SJSA1 (cell line): ENCODE results near the gene MACROH2A1. TPM values are rescaled to one million over a fixed set of nuclear protein-coding genes. Genes with fewer than 3 reads are reported as not detected.

Experiments used
- DNase-seq, 2 experiments: peaks; one replicate each; pipeline ENCODE4 v3.0.0-alpha.2; 2015 to 2020; ENCODE audit warnings: low spot score in 2 of 2, low read depth in 1 of 2
- H3K27ac ChIP-seq: fragments of 250-450 bp; sonication (Bioruptor Pico); 2 replicates; pipeline ENCODE4 v1.5.1; 2020; ENCODE audit warnings: mild to moderate bottlenecking, moderate library complexity
- H3K27me3 ChIP-seq: fragments of 250-450 bp; sonication (Bioruptor Pico); replicated peaks from 2 replicates; pipeline ENCODE4 v1.5.1; 2020; ENCODE audit warnings: mild to moderate bottlenecking, moderate library complexity
- H3K36me3 ChIP-seq: fragments of 250-450 bp; sonication (Bioruptor Pico); 2 replicates; pipeline ENCODE4 v1.5.1; 2020; ENCODE audit warnings: mild to moderate bottlenecking
- H3K4me1 ChIP-seq: fragments of 250-450 bp; sonication (Bioruptor Pico); replicated peaks from 2 replicates; pipeline ENCODE4 v1.6.1; 2021; ENCODE audit warnings: mild to moderate bottlenecking
- H3K4me3 ChIP-seq: fragments of 250-450 bp; sonication (Bioruptor Pico); 2 replicates; pipeline ENCODE4 v1.5.1; 2020; ENCODE audit warnings: mild to moderate bottlenecking
- H3K9me3 ChIP-seq: fragments of 250-450 bp; sonication (Bioruptor Pico); replicated peaks from 2 replicates; pipeline ENCODE4 v1.5.1; 2020; ENCODE audit warnings: mild to moderate bottlenecking
- total RNA-seq: library from RNA; depleted of rRNA; stranded (reverse); fragments of >200 nt; shearing (Covaris generic); gene quantifications from 2 replicates; pipeline ENCODE4 v1.2.3, GENCODE V29; 2014

MACROH2A1 gene
- total RNA-seq, 1 experiment from 2014 or later, result 337 TPM

DNA sequence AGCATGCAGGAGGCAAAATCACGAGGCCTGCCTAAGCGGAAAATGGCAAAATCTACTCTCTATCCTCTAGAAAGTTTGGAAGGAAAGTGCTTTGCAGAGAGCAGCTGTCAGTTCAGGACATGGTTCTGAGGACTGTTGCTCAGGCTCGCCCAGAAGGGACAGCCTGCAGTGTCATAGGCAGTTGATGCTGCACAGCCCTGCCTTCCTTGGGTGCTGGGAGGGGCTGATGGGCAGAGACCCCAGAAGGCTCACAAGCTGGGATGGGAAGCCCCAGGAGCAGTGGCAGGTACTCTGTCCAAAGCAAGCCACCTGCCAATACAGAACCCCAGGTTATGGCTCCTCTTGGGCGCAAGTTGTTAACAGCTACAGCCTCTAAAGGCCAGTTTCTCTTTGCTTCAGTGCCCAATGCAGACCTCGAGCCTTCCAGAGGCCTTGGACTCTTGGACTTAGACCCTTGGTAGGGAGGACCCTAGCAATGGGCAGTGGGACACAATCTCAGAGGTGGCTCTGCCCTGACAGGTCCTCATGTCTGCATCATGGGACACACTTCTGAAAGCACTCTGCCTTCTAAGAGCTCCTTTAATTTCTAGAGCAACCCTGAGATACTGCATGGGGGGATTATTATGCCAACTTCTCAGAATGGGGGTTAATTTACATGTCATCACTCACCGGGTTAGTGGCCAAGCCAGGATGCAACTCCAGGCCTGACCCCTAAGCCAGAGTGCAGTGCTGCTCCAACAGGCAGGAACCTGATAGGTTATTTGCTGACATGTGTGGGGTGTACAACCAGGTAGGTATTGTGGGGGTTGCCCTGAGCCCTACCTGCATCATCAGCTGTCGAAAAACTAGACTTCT lies 57.1 kb downstream of the MACROH2A1 start:
- Histone ChIP-seq H3K36me3 (peaks cover 100% of the 10 kb centered on the region), H3K27ac (no peak overlapping the region)
- DNase-seq, result no peak

DNA sequence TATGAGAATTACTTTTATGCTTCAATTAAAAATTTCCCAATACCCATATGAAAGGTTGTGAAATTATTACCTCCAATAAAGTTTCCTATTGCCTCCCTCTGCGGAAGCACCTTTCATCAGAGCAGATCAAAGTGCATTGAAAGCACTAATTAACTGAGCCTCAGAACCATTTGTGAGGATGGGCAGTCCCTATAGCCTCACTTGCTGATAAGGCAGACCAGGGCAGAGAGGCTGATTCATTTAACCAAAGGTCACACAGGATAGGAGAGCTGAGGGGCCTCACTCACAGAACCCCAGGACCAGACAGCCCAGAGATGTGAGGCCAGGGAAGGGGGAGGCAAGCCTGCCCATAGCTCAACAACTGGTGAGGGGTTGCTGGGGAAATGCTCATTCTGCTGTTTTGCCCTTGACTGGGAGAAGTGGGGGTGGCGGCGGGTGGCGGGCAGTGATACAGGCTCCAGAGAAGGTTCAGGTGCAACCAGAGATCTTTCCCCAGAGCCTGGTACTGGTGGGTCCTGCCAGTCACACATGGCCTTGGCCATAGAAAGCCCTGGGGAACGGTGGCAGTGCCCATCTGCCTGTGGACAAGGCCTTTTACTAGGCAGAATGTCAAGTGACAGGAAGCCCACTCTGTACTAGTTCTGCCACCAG lies 57.9 kb downstream of the MACROH2A1 start:
- no peaks in the 10 kb centered on the region for H3K27me3 ChIP-seq
- DNase-seq, result no peak
- H3K36me3 ChIP-seq, result peaks cover 99% of the 10 kb centered on the region
- H3K9me3 ChIP-seq, result no peaks in the 10 kb centered on the region
- no peak overlapping the region for H3K4me3 ChIP-seq
- no peaks in the 10 kb centered on the region for H3K4me1 ChIP-seq
- H3K27ac ChIP-seq, result no peak overlapping the region

More for the DNA sequence above, 57.1 kb downstream of the MACROH2A1 start:
- Histone ChIP-seq H3K4me3 (no peak overlapping the region), H3K27me3 (no peaks in the 10 kb centered on the region), H3K4me1 (no peaks in the 10 kb centered on the region), H3K9me3 (no peaks in the 10 kb centered on the region)

DNA sequence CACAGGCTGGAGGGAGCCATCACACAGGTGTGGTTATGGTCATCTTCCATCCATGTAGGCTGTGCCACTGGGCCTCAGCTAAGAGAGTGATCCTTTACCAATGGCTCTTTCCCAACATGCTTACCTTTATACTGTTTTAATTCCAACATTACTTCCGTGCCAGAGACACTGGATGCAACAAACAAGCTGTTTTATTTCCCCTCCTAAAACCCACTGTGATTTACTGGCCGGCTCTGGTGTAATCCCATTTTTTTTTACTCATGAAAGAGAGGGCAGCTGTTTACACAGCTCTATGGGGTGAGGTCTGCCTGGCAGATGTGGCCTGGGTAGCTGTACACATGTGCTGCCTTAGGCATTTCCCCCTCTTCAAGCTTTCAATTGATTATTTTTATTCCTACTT lies 58.5 kb downstream of the MACROH2A1 start:
- no peaks in the 10 kb centered on the region for H3K27me3 ChIP-seq
- no peaks in the 10 kb centered on the region for H3K4me1 ChIP-seq
- H3K4me3 ChIP-seq, result no peak overlapping the region
- no peak for DNase-seq
- H3K36me3 ChIP-seq, result peaks cover 99% of the 10 kb centered on the region
- no peaks in the 10 kb centered on the region for H3K9me3 ChIP-seq
- H3K27ac ChIP-seq, result no peak overlapping the region

DNA sequence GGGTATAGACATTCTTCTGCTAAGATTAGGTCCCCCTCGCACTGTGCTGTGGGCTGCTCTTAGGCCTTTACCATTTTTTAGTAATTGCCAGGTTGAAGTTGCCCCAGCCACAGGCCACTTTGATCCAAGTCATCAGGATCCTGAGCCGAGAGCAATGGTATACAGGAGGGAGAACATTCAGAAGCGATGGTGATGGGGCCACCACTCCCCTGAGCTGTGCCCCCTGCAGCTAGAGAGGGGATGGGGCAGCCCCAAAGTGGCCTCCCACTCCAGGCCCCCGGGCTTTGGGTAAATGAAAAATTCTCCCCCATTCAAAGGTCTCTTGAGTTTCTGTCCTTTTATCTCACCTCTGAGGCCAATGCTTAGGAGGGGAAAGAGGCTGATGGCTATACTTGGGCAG lies 59.4 kb downstream of the MACROH2A1 start:
- Histone ChIP-seq H3K27ac (no peak overlapping the region), H3K27me3 (no peaks in the 10 kb centered on the region), H3K36me3 (peaks cover 99% of the 10 kb centered on the region), H3K9me3 (no peaks in the 10 kb centered on the region), H3K4me3 (no peak overlapping the region), H3K4me1 (no peaks in the 10 kb centered on the region)
- no peak for DNase-seq

DNA sequence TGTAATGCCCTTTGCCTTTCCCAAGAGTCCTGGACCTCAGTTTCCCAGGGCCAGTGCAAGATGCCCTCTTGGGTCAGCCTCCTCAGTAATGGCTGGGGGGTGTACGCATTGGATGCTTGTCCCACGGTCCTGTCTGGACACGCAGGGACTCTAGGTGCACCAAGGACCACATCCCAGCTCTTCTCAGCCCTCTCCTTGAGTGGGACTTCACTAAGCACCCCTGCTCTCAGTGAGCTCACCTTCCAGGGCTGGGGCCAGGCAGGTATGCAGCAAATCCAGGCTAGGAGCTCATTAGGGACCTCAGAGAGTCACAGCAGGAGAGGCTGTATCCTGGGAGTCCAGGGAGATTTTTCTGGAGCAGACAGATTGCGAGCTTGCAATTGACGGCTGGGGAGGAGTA lies 59.8 kb downstream of the MACROH2A1 start:
- Histone ChIP-seq H3K4me1 (no peaks in the 10 kb centered on the region), H3K27ac (no peak overlapping the region), H3K27me3 (no peaks in the 10 kb centered on the region), H3K9me3 (no peaks in the 10 kb centered on the region), H3K36me3 (peaks cover 98% of the 10 kb centered on the region), H3K4me3 (no peak overlapping the region)
- DNase-seq, result no peak

DNA sequence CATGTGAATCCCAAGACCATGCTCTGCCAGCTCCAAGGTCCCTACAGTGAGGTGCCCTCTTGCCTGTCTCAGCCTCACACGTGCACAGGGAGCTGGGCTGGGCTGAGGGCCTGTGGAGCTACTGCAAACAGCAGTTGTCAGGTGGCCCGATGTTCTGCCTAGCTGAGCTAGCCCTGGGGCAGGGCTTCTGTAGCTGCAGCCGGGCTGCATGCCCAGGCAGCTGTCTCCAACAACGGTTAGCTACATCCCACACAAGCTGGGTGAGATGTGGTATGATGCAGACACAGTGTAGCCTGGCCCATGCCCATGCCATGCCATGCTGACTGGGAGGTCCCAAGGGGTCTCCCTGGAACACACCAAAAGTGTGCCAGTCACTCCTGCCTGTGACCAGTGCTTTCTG lies 62.0 kb downstream of the MACROH2A1 start:
- DNase-seq, result no peak
- no peaks in the 10 kb centered on the region for H3K4me1 ChIP-seq
- no peaks in the 10 kb centered on the region for H3K27me3 ChIP-seq
- H3K4me3 ChIP-seq, result no peak overlapping the region
- no peak overlapping the region for H3K27ac ChIP-seq
- H3K36me3 ChIP-seq, result peaks cover 93% of the 10 kb centered on the region
- H3K9me3 ChIP-seq, result no peaks in the 10 kb centered on the region

DNA sequence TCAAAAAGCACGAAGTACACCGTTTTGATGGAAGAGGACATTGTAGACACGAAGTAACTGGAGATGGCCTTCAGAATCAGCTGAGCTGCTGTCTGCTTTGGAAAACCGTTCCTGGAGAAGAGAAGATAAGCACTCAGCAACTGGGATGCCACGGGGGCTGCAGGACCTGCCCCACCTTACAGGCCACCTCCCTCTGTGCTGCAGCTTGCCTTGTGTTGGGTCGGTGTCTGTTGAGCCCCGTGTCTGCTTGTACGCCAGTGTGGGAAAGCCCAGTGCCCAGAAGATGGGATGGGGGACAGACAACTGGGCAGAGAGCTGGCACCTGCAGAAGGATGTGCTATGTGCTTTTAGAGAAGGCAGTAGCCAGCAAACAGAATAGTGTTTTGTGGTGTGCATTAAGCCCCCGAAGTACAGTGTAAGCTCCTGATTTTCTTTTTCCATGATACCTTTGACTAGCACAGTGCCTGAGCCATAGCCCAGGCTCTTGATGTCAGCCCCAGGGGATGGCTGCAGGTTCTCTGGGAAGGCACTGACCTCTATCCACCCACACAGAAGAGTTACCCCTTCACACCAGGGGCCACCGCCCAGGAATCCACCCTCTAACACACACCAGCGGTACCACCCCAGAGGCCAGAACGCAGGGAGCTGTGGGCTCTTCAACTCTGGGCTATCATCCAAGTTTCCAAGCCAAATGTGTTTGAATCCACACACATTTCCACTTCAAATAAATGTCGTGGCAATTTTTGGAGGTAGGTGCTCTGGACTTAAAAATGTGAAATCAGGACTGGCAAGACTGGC lies 63.8 kb downstream of the MACROH2A1 start:
- Histone ChIP-seq H3K27me3 (no peaks in the 10 kb centered on the region), H3K9me3 (no peaks in the 10 kb centered on the region), H3K27ac (no peak overlapping the region), H3K4me1 (no peaks in the 10 kb centered on the region), H3K4me3 (no peak overlapping the region), H3K36me3 (peaks cover 86% of the 10 kb centered on the region)
- DNase-seq, result no peak

DNA sequence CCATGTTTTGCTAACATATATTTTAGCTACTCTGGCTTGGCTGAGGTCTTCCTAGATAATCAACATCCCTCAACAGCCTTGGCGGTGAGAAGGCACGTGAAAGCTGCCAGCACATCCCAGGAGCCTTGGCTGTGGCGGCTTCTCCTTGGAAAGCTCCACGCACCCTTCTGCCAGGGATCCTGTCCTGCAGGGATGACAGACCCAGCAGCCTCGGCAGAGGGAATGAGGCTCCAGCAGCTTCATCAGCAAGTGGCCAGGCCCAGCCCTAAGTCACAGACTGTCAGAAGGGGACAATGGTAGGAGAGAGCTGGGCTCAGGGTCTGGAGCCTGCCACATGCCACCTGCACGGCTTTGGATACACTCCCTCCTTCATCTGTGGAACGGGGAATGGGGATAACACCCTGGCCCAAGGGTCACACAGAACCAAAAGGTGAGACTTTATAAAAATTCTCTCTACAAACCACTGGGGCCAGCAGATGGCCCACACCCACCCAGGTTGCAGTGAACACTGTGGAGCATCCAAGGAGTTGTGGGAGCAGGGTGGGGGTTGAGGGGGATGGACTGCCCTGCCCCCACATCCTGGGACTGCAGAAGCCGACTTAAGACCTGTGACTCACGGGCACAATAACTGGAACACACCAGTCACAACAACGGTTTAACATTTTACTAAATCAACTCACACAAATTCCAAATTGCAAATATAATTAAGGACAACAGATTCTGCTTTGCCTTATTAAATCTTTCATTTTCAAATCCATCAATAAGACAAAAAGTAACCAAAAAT lies 65.1 kb downstream of the MACROH2A1 start:
- Histone ChIP-seq H3K27ac (no peak overlapping the region), H3K27me3 (no peaks in the 10 kb centered on the region), H3K9me3 (no peaks in the 10 kb centered on the region), H3K4me3 (no peak overlapping the region), H3K4me1 (no peaks in the 10 kb centered on the region), H3K36me3 (peaks cover 77% of the 10 kb centered on the region)
- DNase-seq, result no peak

DNA sequence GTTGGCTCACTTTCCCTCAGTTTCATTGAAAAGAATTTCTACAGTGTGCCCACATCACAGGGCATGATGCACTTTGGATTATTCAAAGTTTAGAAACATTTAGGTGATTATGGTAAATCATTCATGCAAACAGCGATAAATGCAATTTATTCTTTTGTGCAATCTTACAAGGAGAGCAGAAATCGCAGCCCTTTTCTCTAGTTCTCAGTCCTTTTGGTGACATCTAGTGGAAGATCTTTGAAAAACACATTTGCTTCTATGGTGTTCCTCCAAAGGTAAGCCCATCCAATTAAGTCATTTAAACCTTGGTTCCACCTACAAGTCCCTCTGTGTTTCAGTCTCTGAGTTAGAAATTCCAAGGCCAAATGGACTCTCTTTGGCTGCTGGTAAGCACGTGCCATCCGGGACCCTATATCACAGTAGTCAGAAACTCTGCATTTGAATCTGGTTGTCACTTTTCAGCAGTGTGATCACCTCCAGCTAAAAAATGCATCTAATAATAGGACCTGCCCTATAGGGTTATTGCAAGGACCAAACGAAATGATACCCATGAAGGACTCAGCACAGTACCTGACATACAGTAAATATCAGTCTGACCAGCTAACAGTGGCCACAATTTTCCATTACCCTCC lies 66.4 kb downstream of the MACROH2A1 start:
- Histone ChIP-seq H3K27me3 (no peaks in the 10 kb centered on the region), H3K27ac (no peak overlapping the region), H3K9me3 (no peaks in the 10 kb centered on the region), H3K4me1 (no peaks in the 10 kb centered on the region), H3K4me3 (no peak overlapping the region), H3K36me3 (peaks cover 64% of the 10 kb centered on the region)
- DNase-seq, result peak in 1 of 2 experiments; percentile 70

DNA sequence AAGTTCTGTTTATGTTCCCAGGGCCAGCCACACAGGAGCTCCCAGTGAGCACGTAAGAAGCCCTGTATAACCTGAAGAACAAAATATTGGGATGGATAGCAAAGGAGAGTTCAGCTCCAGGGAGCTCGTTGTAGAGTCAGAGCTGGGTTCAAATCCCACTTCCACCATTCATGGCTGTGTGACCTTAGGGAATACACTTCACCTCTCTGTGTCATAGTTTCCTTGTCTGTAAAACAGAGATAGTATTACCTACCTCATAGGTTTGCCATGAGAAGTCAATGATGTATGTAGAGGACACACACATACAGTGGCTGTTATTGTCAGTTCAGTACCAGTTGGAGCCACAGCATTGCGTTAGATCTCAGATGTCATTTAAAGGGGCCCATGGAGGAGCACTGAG lies 67.4 kb downstream of the MACROH2A1 start:
- no peak overlapping the region for H3K27ac ChIP-seq
- H3K36me3 ChIP-seq, result peaks cover 54% of the 10 kb centered on the region
- no peak overlapping the region for H3K4me3 ChIP-seq
- H3K4me1 ChIP-seq, result no peaks in the 10 kb centered on the region
- H3K27me3 ChIP-seq, result no peaks in the 10 kb centered on the region
- no peaks in the 10 kb centered on the region for H3K9me3 ChIP-seq
- no peak for DNase-seq

DNA sequence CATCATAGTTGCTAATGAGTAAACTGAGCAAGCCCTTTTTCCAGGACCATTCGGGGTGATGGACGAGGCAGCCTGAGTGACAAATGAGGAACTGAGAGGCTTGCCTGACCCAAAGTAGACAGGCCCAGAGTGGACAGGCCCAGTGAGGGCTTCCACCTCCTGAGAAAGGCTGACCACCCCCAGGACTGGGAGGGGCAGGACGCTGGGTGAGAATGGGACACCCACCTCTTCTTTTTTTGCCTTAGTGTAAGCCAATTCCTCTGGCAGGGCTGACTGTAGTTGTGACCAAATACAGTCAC lies 68.3 kb downstream of the MACROH2A1 start:
- H3K4me1 ChIP-seq, result no peaks in the 10 kb centered on the region

DNA sequence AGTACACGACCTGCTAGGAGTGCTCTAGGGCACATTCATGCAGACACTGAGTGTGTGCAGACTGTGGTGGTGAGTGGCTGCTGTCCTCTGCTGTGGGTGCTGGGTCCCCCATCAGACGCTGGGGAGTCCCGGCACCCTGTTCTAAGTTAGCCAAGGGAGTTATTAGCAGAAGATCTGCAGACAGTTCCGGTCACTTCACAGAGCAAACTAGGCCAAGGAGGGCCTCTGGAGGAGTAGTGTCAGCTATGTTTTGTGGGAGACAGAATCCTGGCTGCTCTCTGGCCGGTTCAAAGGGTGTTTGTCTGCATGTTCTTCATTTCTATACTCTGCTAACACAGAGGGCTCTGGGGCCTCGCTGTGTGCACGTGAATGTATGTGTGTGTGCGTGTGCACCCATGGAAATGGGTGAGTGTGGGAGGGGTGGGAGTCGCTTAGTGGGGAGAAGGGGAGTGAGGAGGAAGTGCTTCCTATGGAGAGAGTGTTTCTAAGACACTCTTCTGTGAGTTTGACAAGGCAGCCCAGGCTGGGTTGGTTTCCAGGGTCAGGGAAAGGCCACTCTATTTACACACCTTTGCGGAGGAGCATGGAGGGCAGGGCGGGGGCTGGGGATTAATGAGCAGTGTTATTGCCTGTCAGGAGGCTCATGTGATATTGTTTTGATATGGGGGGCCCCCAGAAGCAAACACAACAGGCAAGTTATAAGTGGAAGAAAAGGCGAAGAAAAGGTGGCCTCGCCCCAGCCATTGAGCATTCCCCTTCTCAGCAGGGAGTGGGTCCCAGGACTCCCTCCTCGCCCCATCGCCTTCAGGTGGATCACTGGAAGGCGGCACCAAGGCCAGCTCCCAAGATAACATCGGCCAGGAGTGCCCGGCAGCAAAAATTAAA lies 68.9 kb downstream of the MACROH2A1 start:
- H3K27ac ChIP-seq, result no peak overlapping the region
- H3K36me3 ChIP-seq, result peaks cover 40% of the 10 kb centered on the region
- no peak for DNase-seq
- no peak overlapping the region for H3K4me3 ChIP-seq
- no peaks in the 10 kb centered on the region for H3K9me3 ChIP-seq
- no peaks in the 10 kb centered on the region for H3K4me1 ChIP-seq
- no peaks in the 10 kb centered on the region for H3K27me3 ChIP-seq

More for the DNA sequence above, 68.3 kb downstream of the MACROH2A1 start:
- Histone ChIP-seq H3K4me3 (no peak overlapping the region), H3K36me3 (peaks cover 46% of the 10 kb centered on the region), H3K27me3 (no peaks in the 10 kb centered on the region), H3K27ac (no peak overlapping the region), H3K9me3 (no peaks in the 10 kb centered on the region)
- no peak for DNase-seq
